ENCODE data around the gene GPR3.
"Not testable (repeated sequence)": the region's sequence is repeated elsewhere in the genome, so short reads cannot be mapped to it uniquely, and the experiment has no call there.

The GPR3 gene

GRCh38 chr1:27394925-27395324 is 2.5 kb downstream of the GPR3 start:
- no peak for TF ChIP-seq POLR2A (IDR thresholded peaks at IDR 0.05; ENCODE audit: low read depth, low read length)
- no peak for FAIRE-seq

GRCh38 chr1:27395441-27396195 is 3.2 kb downstream of the GPR3 start:
- FAIRE-seq (no peak), DNase-seq (ENCODE audit: insufficient read length, low spot score) (peak; percentile 63)
- no peak for TF ChIP-seq POLR2A (IDR thresholded peaks at IDR 0.05; ENCODE audit: low read depth, low read length)

More at GRCh38 chr1:27394925-27395324, 2.5 kb downstream of the GPR3 start:
- no peak for DNase-seq (ENCODE audit: insufficient read length, low spot score)

GRCh38 chr1:27397110-27397509 is 4.7 kb downstream of the GPR3 start:
- TF ChIP-seq POLR2A (IDR thresholded peaks at IDR 0.05; ENCODE audit: low read depth, low read length) = no peak
- FAIRE-seq = no peak
- no peak for DNase-seq (ENCODE audit: insufficient read length, low spot score)

- DNase-seq (ENCODE audit: insufficient read length, low spot score) (no peak), FAIRE-seq (no peak)
- no peak for TF ChIP-seq POLR2A (IDR thresholded peaks at IDR 0.05; ENCODE audit: low read depth, low read length)
These were observed 5.3 kb downstream of the GPR3 start for GRCh38 chr1:27397749-27398148.

GRCh38 chr1:27398405-27399149 is 6.2 kb downstream of the GPR3 start:
- no peak for TF ChIP-seq POLR2A (IDR thresholded peaks at IDR 0.05; ENCODE audit: low read depth, low read length)
- FAIRE-seq = no peak
- DNase-seq (ENCODE audit: insufficient read length, low spot score) = no peak

GRCh38 chr1:27399251-27400025 is 7.0 kb downstream of the GPR3 start:
- DNase-seq (ENCODE audit: insufficient read length, low spot score) (no peak), FAIRE-seq (no peak)
- no peak for TF ChIP-seq POLR2A (IDR thresholded peaks at IDR 0.05; ENCODE audit: low read depth, low read length)

GRCh38 chr1:27400082-27400962 is 7.9 kb downstream of the GPR3 start:
- TF ChIP-seq POLR2A (IDR thresholded peaks at IDR 0.05; ENCODE audit: low read depth, low read length) = no peak
- FAIRE-seq (no peak), DNase-seq (ENCODE audit: insufficient read length, low spot score) (no peak)

GRCh38 chr1:27400963-27401341 is 8.5 kb downstream of the GPR3 start:
- FAIRE-seq (no peak), DNase-seq (ENCODE audit: insufficient read length, low spot score) (no peak)
- no peak for TF ChIP-seq POLR2A (IDR thresholded peaks at IDR 0.05; ENCODE audit: low read depth, low read length)

- FAIRE-seq (no peak), DNase-seq (ENCODE audit: insufficient read length, low spot score) (no peak)
These were observed 9.9 kb downstream of the GPR3 start for GRCh38 chr1:27402349-27402754.

GRCh38 chr1:27403065-27403726 is 10.8 kb downstream of the GPR3 start:
- TF ChIP-seq POLR2A (IDR thresholded peaks at IDR 0.05; ENCODE audit: low read depth, low read length) = no peak
- FAIRE-seq = no peak
- DNase-seq (ENCODE audit: insufficient read length, low spot score) = no peak

More at GRCh38 chr1:27402349-27402754, 9.9 kb downstream of the GPR3 start:
- TF ChIP-seq POLR2A (IDR thresholded peaks at IDR 0.05; ENCODE audit: low read depth, low read length) = no peak

- DNase-seq (ENCODE audit: insufficient read length, low spot score) (no peak), FAIRE-seq (no peak)
- no peak for TF ChIP-seq POLR2A (IDR thresholded peaks at IDR 0.05; ENCODE audit: low read depth, low read length)
These were observed 11.5 kb downstream of the GPR3 start for GRCh38 chr1:27403931-27404330.

GRCh38 chr1:27405074-27405473 is 12.7 kb downstream of the GPR3 start:
- DNase-seq (ENCODE audit: insufficient read length, low spot score) (no peak), FAIRE-seq (no peak)
- no peak for TF ChIP-seq POLR2A (IDR thresholded peaks at IDR 0.05; ENCODE audit: low read depth, low read length)

GRCh38 chr1:27405598-27406361 is 13.4 kb downstream of the GPR3 start:
- FAIRE-seq; DNase-seq (ENCODE audit: insufficient read length, low spot score): not testable (repeated sequence)

All from H54 (cell line).